ENCODE measurements around the gene ADRB2.

Gene ADRB2

DNA sequence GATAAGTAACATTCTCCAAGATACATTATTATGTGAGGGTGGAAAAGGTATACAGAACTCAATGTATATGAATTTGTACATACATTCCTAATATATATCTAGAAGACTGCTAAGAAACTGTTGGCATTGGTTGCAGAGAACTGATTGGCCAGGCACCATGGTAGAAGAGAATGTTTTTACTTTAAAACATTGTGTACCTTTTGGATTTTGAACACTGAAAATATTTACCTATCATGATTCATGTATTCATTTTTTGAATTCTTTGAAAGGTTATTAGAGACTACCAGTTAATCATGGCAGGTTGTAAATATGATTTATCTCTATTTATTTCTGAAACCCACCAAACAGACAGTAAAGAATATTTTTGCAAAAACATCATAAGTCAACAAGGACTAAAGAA is 41.2 kb upstream of the ADRB2 start:
- H3K27me3 ChIP-seq (ENCODE audit: control insufficient read depth, insufficient read depth, low read length), result no peaks in the 10 kb centered on the region
- H3K4me2 ChIP-seq (ENCODE audit: low read length), result no peak overlapping the region
- no peaks in the 10 kb centered on the region for H3K79me2 ChIP-seq
- no peaks in the 10 kb centered on the region for H3K36me3 ChIP-seq (ENCODE audit: control insufficient read depth, insufficient read depth, low read length)
- H3K27ac ChIP-seq, result no peak overlapping the region
- H2AFZ ChIP-seq, result no peak overlapping the region
- no peaks in the 10 kb centered on the region for H3K9me3 ChIP-seq (ENCODE audit: control insufficient read depth, low read length)
- no peaks in the 10 kb centered on the region for H3K4me1 ChIP-seq
- TF ChIP-seq, protein P1, sequence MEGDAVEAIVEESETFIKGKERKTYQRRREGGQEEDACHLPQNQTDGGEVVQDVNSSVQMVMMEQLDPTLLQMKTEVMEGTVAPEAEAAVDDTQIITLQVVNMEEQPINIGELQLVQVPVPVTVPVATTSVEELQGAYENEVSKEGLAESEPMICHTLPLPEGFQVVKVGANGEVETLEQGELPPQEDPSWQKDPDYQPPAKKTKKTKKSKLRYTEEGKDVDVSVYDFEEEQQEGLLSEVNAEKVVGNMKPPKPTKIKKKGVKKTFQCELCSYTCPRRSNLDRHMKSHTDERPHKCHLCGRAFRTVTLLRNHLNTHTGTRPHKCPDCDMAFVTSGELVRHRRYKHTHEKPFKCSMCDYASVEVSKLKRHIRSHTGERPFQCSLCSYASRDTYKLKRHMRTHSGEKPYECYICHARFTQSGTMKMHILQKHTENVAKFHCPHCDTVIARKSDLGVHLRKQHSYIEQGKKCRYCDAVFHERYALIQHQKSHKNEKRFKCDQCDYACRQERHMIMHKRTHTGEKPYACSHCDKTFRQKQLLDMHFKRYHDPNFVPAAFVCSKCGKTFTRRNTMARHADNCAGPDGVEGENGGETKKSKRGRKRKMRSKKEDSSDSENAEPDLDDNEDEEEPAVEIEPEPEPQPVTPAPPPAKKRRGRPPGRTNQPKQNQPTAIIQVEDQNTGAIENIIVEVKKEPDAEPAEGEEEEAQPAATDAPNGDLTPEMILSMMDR (IDR thresholded peaks at IDR 0.05), result no peak
- H3K9ac ChIP-seq, result no peak overlapping the region
- no peak overlapping the region for H3K4me3 ChIP-seq (ENCODE audit: low read depth, low read length)

DNA sequence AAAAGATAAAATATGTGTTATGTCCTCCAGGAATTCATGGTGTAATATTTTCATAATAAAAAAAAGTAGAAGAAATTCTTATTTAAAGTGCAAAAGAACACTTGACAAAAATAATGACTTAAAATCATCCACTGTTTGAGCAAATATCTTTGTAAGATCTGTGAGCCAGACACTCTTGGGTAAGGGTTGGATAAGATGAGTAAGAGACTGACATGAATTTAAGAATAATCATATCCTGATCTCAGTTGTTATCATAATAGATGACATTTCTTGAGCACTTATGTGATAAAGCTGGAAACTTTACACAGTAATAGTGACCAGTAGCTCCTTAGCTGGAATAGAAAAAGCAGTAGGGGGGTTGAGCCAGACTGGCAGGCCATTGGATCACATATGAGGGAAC is 40.0 kb upstream of the ADRB2 start:
- no peak overlapping the region for H3K4me2 ChIP-seq (ENCODE audit: low read length)
- H3K36me3 ChIP-seq (ENCODE audit: control insufficient read depth, insufficient read depth, low read length), result no peaks in the 10 kb centered on the region
- H3K9me3 ChIP-seq (ENCODE audit: control insufficient read depth, low read length), result no peaks in the 10 kb centered on the region
- H3K4me1 ChIP-seq, result no peaks in the 10 kb centered on the region
- H3K27me3 ChIP-seq (ENCODE audit: control insufficient read depth, insufficient read depth, low read length), result no peaks in the 10 kb centered on the region
- no peaks in the 10 kb centered on the region for H3K79me2 ChIP-seq
- no peak overlapping the region for H2AFZ ChIP-seq
- no peak overlapping the region for H3K9ac ChIP-seq
- no peak overlapping the region for H3K27ac ChIP-seq
- H3K4me3 ChIP-seq (ENCODE audit: low read depth, low read length), result no peak overlapping the region
- TF ChIP-seq, protein P1 (IDR thresholded peaks at IDR 0.05), result no peak

DNA sequence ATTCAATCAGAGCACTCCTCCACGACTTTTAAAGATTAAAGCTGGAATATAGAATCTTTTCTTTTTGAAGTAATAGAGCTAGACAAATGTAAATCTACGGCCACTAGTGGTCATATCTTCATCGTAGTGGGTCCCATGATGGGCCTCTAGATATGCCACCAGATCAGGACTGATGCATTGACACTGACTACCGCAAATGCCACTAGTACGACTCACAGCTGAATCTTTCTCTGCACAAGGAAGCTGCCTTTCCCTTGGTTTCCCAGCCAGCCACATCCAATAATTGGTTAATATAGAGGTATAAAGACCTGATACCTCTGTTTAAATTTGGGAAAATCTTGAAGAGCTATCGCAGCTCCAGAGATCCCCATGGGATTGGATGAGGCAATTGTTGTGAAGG is 37.8 kb upstream of the ADRB2 start:
- no peak overlapping the region for H2AFZ ChIP-seq
- H3K27ac ChIP-seq, result no peak overlapping the region
- no peaks in the 10 kb centered on the region for H3K27me3 ChIP-seq (ENCODE audit: control insufficient read depth, insufficient read depth, low read length)
- no peak overlapping the region for H3K9ac ChIP-seq
- H3K4me3 ChIP-seq (ENCODE audit: low read depth, low read length), result no peak overlapping the region
- no peaks in the 10 kb centered on the region for H3K4me1 ChIP-seq
- H3K9me3 ChIP-seq (ENCODE audit: control insufficient read depth, low read length), result no peaks in the 10 kb centered on the region
- no peaks in the 10 kb centered on the region for H3K79me2 ChIP-seq
- H3K36me3 ChIP-seq (ENCODE audit: control insufficient read depth, insufficient read depth, low read length), result no peaks in the 10 kb centered on the region
- TF ChIP-seq, protein P1 (IDR thresholded peaks at IDR 0.05), result no peak
- H3K4me2 ChIP-seq (ENCODE audit: low read length), result no peak overlapping the region

DNA sequence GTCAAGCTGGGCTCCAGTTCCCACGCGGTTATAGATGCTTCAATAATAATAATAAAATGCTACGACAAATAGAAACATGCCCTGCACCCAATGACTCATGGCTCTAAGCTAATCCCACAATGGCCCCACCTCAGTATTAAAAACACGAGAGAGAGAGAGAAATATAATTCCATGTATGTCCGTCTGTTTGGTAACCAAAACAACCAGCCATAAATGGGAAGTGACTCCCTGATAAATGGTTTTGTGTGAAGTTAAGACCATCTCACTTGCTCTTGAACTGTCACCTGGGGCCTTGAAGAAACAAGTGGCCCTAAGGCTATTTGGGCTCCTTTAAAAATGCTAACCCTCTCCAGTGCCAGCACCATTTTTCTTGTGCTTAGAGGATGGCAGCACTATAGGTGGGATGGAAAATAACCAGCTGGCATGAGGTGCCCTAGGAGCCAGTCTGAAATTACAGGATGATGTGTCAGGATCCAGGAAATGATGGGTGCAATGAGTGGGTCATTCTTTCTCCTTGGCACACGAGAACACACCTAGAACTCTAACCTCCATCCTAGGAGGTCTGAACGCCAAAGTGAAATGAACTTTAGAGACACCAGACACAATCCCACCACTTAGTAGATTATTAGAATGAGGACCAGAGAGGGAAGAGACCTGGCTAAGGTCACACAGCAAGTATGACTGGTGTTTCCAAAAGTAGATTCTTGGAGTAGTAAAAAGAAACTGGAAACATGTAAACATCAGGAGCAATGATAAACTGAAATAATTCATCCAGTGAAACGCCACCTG is 35.7 kb upstream of the ADRB2 start:
- Histone ChIP-seq H3K27ac (no peak overlapping the region), H3K36me3 (ENCODE audit: control insufficient read depth, insufficient read depth, low read length) (no peaks in the 10 kb centered on the region), H3K4me3 (ENCODE audit: low read depth, low read length) (no peak overlapping the region), H3K79me2 (no peaks in the 10 kb centered on the region), H3K4me1 (no peaks in the 10 kb centered on the region), H3K9me3 (ENCODE audit: control insufficient read depth, low read length) (no peaks in the 10 kb centered on the region), H3K27me3 (ENCODE audit: control insufficient read depth, insufficient read depth, low read length) (no peaks in the 10 kb centered on the region), H3K9ac (no peak overlapping the region), H2AFZ (no peak overlapping the region), H3K4me2 (ENCODE audit: low read length) (no peak overlapping the region)
- TF ChIP-seq, protein P1 (IDR thresholded peaks at IDR 0.05), result no peak

DNA sequence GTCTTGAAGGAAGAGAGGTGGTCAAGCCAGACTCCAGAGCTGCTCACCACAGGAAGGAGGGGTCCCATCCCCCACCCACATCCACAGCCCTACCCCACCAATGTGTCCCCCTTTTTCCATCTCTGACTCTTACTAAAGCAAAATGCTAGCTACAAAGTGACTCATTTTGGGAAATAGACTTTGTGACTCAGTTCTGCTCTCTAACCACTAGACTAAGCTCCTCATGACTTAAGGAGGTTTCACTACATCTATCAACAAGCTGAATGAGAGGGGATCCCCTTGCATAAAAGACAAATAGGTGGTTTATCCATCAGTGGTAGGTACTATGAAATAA is 35.1 kb upstream of the ADRB2 start:
- H2AFZ ChIP-seq, result no peak overlapping the region
- no peak overlapping the region for H3K4me3 ChIP-seq (ENCODE audit: low read depth, low read length)
- TF ChIP-seq, protein P1 (IDR thresholded peaks at IDR 0.05), result no peak
- no peaks in the 10 kb centered on the region for H3K27me3 ChIP-seq (ENCODE audit: control insufficient read depth, insufficient read depth, low read length)
- H3K4me2 ChIP-seq (ENCODE audit: low read length), result no peak overlapping the region
- H3K27ac ChIP-seq, result no peak overlapping the region
- no peaks in the 10 kb centered on the region for H3K79me2 ChIP-seq
- H3K9ac ChIP-seq, result no peak overlapping the region
- H3K36me3 ChIP-seq (ENCODE audit: control insufficient read depth, insufficient read depth, low read length), result no peaks in the 10 kb centered on the region
- no peaks in the 10 kb centered on the region for H3K4me1 ChIP-seq
- no peaks in the 10 kb centered on the region for H3K9me3 ChIP-seq (ENCODE audit: control insufficient read depth, low read length)

All from parathyroid adenoma (tissue), 2 donors.